Measurements from ENCODE around the gene DNER. TPM values are rescaled to one million over a fixed set of nuclear protein-coding genes. Genes with fewer than 3 reads are reported as not detected.

The DNER gene
- total RNA-seq, 1 experiment from 2014 or later, result 8.4 TPM

DNA sequence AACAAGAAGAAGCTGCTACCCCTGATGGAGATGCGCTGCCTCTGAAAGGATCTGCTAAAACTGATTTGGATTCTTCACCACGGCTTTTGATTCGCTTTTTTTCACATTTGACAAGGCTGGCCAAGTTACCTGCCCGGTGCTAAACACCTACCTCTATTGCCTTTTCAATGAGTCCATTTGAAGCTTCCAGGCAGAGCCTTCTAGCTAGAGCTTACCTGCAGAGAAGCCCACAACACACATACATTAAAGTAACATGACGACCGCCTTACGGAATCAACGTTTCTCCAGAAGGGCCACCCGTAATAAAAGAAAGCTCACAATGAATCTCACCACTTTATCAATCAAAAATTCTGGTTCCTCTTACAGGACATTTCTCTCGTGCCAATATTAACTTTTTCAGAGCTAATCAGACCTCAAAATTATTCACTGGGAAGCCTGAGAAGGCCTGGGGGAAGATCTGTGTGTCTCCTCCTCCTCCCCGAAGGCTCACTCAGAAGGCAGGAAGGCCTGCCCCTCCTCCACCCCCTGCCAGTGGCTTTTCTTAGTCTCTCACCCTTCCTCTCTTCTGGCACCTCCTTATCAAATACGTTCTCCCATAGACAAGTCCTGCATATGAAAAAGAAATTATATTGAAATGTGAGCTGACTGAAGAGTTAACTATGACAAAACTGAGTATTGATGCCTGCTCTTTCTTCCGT, 171.0 kb downstream of the DNER start:
- no TSS peak for BruUV-seq (replicated peaks)
- Histone ChIP-seq H3K4me1 (ENCODE audit: insufficient read depth, low read length, poor library complexity, severe bottlenecking) (no peaks in the 10 kb centered on the region), H3K27ac (ENCODE audit: low read depth, low read length, poor library complexity, severe bottlenecking) (no peak overlapping the region), H3K9me3 (ENCODE audit: low read depth, low read length, poor library complexity, severe bottlenecking) (no peaks in the 10 kb centered on the region), H3K4me3 (ENCODE audit: low read depth, low read length, poor library complexity, severe bottlenecking) (no peak overlapping the region), H3K27me3 (replicated peaks; ENCODE audit: insufficient read depth, low read depth, low read length, poor library complexity) (no peaks in the 10 kb centered on the region), H3K36me3 (ENCODE audit: insufficient read depth, low read length, poor library complexity, severe bottlenecking) (no peaks in the 10 kb centered on the region)
- no peak for TF ChIP-seq EZH2 (IDR thresholded peaks at IDR 0.05; ENCODE audit: borderline replicate concordance, low read depth, low read length, poor library complexity, severe bottlenecking)
- TF ChIP-seq, protein P1, sequence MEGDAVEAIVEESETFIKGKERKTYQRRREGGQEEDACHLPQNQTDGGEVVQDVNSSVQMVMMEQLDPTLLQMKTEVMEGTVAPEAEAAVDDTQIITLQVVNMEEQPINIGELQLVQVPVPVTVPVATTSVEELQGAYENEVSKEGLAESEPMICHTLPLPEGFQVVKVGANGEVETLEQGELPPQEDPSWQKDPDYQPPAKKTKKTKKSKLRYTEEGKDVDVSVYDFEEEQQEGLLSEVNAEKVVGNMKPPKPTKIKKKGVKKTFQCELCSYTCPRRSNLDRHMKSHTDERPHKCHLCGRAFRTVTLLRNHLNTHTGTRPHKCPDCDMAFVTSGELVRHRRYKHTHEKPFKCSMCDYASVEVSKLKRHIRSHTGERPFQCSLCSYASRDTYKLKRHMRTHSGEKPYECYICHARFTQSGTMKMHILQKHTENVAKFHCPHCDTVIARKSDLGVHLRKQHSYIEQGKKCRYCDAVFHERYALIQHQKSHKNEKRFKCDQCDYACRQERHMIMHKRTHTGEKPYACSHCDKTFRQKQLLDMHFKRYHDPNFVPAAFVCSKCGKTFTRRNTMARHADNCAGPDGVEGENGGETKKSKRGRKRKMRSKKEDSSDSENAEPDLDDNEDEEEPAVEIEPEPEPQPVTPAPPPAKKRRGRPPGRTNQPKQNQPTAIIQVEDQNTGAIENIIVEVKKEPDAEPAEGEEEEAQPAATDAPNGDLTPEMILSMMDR (conservative IDR thresholded peaks at IDR 0.05; ENCODE audit: low read depth, low read length), result no peak
- ChIA-PET CTCF (no interaction called here), POLR2A (ENCODE audit: low non-redundant PET) (no interaction called here)
- intact Hi-C loops (cut with micrococcal nuclease; ENCODE audit: unreplicated experiment), result no loop called here
- no peak for DNase-seq (ENCODE audit: low spot score)

DNA sequence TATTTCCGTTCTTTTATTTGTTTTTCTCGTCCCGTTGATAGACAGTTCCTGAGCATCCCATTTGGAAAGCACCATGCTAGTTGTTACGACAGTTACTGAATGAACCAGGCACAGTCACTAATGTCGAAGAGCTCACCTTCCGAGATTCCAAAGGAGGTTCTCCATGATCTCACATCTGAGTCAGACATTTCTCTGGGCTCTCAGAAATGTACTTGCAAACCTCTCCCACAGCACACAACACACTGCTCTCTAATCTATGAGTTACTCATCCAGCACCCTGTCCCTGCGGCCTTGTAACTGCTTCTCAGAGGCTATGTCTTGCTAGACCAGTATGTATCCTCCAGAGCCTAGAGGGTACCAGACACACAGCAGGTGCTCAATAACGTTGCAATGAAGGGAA, 174.7 kb downstream of the DNER start:
- intact Hi-C loops (cut with micrococcal nuclease; ENCODE audit: unreplicated experiment), result no loop called here
- TF ChIP-seq, protein P1 (conservative IDR thresholded peaks at IDR 0.05; ENCODE audit: low read depth, low read length), result no peak
- TF ChIP-seq EZH2 (IDR thresholded peaks at IDR 0.05; ENCODE audit: borderline replicate concordance, low read depth, low read length, poor library complexity, severe bottlenecking), result no peak
- Histone ChIP-seq H3K4me1 (ENCODE audit: insufficient read depth, low read length, poor library complexity, severe bottlenecking) (no peaks in the 10 kb centered on the region), H3K36me3 (ENCODE audit: insufficient read depth, low read length, poor library complexity, severe bottlenecking) (no peaks in the 10 kb centered on the region), H3K4me3 (ENCODE audit: low read depth, low read length, poor library complexity, severe bottlenecking) (no peak overlapping the region), H3K27ac (ENCODE audit: low read depth, low read length, poor library complexity, severe bottlenecking) (no peak overlapping the region), H3K9me3 (ENCODE audit: low read depth, low read length, poor library complexity, severe bottlenecking) (no peaks in the 10 kb centered on the region), H3K27me3 (replicated peaks; ENCODE audit: insufficient read depth, low read depth, low read length, poor library complexity) (no peaks in the 10 kb centered on the region)
- no peak for DNase-seq (ENCODE audit: low spot score)
- no TSS peak for BruUV-seq (replicated peaks)
- ChIA-PET POLR2A (ENCODE audit: low non-redundant PET) (no interaction called here), CTCF (no interaction called here)

DNA sequence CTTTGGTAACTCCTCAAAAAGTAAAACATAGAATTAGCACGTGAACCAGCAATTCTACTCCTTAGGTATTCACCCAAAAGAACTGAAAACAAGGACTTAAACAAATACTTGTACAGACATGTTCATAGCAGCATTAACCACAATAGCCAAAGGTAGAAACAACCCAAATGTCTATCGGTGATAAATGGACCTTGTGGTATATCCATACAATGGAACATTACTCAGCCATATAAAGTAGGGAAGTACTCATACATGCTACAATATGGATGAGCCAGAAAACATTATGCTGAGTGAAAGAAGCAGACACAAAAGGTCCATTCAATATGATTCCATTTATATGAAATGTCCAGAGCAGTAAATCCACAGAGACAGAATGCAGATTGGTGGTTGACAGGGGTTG, 182.8 kb downstream of the DNER start:
- Histone ChIP-seq H3K27ac (ENCODE audit: low read depth, low read length, poor library complexity, severe bottlenecking) (no peak overlapping the region), H3K9me3 (ENCODE audit: low read depth, low read length, poor library complexity, severe bottlenecking) (no peaks in the 10 kb centered on the region), H3K27me3 (replicated peaks; ENCODE audit: insufficient read depth, low read depth, low read length, poor library complexity) (no peaks in the 10 kb centered on the region), H3K4me3 (ENCODE audit: low read depth, low read length, poor library complexity, severe bottlenecking) (no peak overlapping the region), H3K36me3 (ENCODE audit: insufficient read depth, low read length, poor library complexity, severe bottlenecking) (no peaks in the 10 kb centered on the region), H3K4me1 (ENCODE audit: insufficient read depth, low read length, poor library complexity, severe bottlenecking) (no peaks in the 10 kb centered on the region)
- no peak for DNase-seq (ENCODE audit: low spot score)
- BruUV-seq (replicated peaks), result no TSS peak
- ChIA-PET CTCF (no interaction called here), POLR2A (ENCODE audit: low non-redundant PET) (no interaction called here)
- intact Hi-C loops (cut with micrococcal nuclease; ENCODE audit: unreplicated experiment), result no loop called here
- TF ChIP-seq, protein P1 (conservative IDR thresholded peaks at IDR 0.05; ENCODE audit: low read depth, low read length), result no peak
- no peak for TF ChIP-seq EZH2 (IDR thresholded peaks at IDR 0.05; ENCODE audit: borderline replicate concordance, low read depth, low read length, poor library complexity, severe bottlenecking)
